ENCODE data around the gene VPS18.

The VPS18 gene

GRCh38 chr15:40938536-40938870 lies 44.3 kb downstream of the VPS18 start:
- DNase-seq = no peak

GRCh38 chr15:40940296-40940801 lies 46.1 kb downstream of the VPS18 start:
- no peak for DNase-seq

- DNase-seq = peak; percentile 26
Observed at GRCh38 chr15:40941068-40941527, 46.8 kb downstream of the VPS18 start.

- peak; percentile 73 for DNase-seq
Observed at GRCh38 chr15:40941528-40942336, 47.5 kb downstream of the VPS18 start.

- no peak for DNase-seq
Observed at GRCh38 chr15:40942337-40942854, 48.1 kb downstream of the VPS18 start.

- DNase-seq = no peak
Observed at GRCh38 chr15:40942878-40943277, 48.6 kb downstream of the VPS18 start.

- no peak for DNase-seq
Observed at GRCh38 chr15:40943764-40944365, 49.6 kb downstream of the VPS18 start.

- no peak for DNase-seq
Observed at GRCh38 chr15:40944510-40945296, 50.5 kb downstream of the VPS18 start.

GRCh38 chr15:40948706-40949473 lies 54.6 kb downstream of the VPS18 start:
- no peak for DNase-seq

- DNase-seq = no peak
Observed at GRCh38 chr15:40949756-40950207, 55.5 kb downstream of the VPS18 start.

- DNase-seq = no peak
Observed at GRCh38 chr15:40951764-40952163, 57.5 kb downstream of the VPS18 start.

- no peak for DNase-seq
Observed at GRCh38 chr15:40952301-40952900, 58.2 kb downstream of the VPS18 start.

- peak; percentile 94 for DNase-seq
Observed at GRCh38 chr15:40952901-40953712, 58.9 kb downstream of the VPS18 start, which contains the start of gene CHAC1. Gene CHAC1, plus strand, starts transcription at chr15:40953471. Its CDS starts 113 bp downstream, at chr15:40953584.

All from activated T-cell treated with anti-CD3 and anti-CD28 coated beads, Interleukin-2, amount 50 U/mL, for 1 hour (primary cell).